HG03108 (cell line): ENCODE data around the gene NCL.
"Not testable (repeated sequence)": the region's sequence is repeated elsewhere in the genome, so short reads cannot be mapped to it uniquely, and the experiment has no call there.

Experiments used
- ATAC-seq: cut with Tn5 transposase; IDR thresholded peaks from one replicate; pipeline ENCODE4 v1.9.1; 2021; ENCODE audit warnings: moderate library complexity; ENCODE audit not compliant: unreplicated experiment

Gene NCL

GRCh38 chr2:231407686-231408085 lies 56.6 kb downstream of the NCL start:
- not testable (repeated sequence) for ATAC-seq

DNA sequence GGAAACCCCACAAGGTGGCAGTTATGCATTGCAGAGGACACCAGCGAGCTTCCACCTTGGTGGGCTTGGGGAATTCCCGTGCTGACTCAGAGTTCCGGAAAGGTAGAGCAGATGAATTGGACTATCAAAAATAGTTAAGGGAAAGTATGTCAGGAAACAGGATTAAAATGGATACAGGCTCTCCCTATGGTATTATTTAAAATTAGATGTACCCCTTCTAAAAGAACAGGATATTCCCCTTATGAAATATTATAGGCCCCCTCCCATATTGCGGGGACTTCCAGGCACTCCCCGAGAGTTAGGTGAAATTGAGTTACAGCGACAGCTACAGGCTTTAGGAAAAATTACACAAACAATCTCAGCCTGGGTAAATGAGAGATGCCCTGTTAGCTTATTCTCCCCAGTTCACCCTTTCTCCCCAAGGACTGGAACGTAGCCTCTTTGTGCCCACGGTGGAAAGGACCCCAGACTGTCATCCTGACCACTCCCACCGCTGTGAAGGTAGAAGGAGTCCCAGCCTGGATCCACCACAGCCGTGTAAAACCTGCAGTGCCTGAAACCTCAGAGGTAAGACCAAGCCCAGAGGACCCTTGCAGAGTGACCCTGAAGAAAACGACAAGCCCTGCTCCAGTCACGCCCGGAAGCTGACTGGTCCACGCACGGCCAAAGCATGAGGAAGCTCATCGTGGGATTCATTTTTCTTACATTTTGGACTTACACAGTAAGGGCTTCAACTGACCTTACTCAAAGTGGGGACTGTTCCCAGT lies 58.5 kb downstream of the NCL start:
- ATAC-seq: not testable (repeated sequence)

GRCh38 chr2:231404183-231404578 lies 60.1 kb downstream of the NCL start:
- ATAC-seq: not testable (repeated sequence)
